ENCODE results near the gene CD58.
A peak's percentile ranks its signal among the peaks of the same experiment; 100 is the strongest.

DNA sequence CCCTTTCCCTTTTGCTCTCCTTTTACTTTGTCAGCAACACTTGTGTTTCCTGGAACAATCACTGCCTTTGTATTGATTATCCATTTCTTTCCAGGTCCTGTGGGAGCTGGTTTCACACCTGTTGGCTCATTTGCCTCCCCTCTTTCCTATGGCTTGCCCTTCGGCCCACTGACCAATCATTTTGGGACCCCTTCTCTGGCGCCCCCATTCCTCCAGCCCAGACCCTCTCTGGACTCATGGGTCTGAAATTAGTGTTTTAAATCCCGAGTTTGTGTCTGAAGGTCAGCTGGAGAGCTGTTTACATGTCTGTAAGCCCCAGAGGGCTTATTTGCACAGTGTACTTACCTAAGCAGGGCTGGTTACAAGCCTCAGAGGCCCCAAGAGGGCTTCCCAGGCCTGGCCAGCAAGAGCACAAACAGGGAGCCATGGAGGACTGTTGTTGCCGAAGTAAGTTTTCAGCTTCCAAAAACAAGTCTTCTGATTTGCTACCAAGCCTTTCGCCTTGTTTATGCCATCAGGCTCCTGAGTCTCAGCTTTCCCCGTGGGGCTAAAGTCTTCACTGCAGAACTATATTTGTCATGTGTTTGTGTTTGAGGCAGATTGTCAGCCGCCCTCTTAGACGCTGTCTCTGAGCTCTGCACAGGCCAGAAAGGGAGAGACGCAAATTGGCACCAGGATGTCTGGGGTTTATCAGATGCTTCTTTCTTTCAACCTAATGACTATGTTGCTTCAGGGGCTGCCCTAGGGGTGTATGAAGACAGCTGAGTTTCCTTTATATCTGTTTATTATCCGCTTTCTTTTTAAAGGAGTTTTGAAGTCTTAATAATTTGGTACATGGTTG lies 104.8 kb downstream of the CD58 start:
- TF ChIP-seq, protein P1, sequence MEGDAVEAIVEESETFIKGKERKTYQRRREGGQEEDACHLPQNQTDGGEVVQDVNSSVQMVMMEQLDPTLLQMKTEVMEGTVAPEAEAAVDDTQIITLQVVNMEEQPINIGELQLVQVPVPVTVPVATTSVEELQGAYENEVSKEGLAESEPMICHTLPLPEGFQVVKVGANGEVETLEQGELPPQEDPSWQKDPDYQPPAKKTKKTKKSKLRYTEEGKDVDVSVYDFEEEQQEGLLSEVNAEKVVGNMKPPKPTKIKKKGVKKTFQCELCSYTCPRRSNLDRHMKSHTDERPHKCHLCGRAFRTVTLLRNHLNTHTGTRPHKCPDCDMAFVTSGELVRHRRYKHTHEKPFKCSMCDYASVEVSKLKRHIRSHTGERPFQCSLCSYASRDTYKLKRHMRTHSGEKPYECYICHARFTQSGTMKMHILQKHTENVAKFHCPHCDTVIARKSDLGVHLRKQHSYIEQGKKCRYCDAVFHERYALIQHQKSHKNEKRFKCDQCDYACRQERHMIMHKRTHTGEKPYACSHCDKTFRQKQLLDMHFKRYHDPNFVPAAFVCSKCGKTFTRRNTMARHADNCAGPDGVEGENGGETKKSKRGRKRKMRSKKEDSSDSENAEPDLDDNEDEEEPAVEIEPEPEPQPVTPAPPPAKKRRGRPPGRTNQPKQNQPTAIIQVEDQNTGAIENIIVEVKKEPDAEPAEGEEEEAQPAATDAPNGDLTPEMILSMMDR (tag by site-specific recombination; IDR thresholded peaks at IDR 0.05), result 0 out of 2 replicates have a peak, but pooled peaks have one; percentile 15
- TF ChIP-seq, protein P2, sequence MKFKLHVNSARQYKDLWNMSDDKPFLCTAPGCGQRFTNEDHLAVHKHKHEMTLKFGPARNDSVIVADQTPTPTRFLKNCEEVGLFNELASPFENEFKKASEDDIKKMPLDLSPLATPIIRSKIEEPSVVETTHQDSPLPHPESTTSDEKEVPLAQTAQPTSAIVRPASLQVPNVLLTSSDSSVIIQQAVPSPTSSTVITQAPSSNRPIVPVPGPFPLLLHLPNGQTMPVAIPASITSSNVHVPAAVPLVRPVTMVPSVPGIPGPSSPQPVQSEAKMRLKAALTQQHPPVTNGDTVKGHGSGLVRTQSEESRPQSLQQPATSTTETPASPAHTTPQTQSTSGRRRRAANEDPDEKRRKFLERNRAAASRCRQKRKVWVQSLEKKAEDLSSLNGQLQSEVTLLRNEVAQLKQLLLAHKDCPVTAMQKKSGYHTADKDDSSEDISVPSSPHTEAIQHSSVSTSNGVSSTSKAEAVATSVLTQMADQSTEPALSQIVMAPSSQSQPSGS (tag by site-specific recombination; IDR thresholded peaks at IDR 0.05; ENCODE audit: low read depth), result no peak
- TF ChIP-seq ZNF121 (tag by site-specific recombination; IDR thresholded peaks at IDR 0.05), result no peak
- no peak for TF ChIP-seq ZNF561 (tag by site-specific recombination; IDR thresholded peaks at IDR 0.05; ENCODE audit: borderline replicate concordance)
- TF ChIP-seq PRDM1 (tag by site-specific recombination; IDR thresholded peaks at IDR 0.05), result no peak
- no peak for TF ChIP-seq ZNF146 (tag by site-specific recombination; IDR thresholded peaks at IDR 0.05)
- no peak for TF ChIP-seq ZNF768 (tag by site-specific recombination; IDR thresholded peaks at IDR 0.05)
- TF ChIP-seq OSR2 (tag by site-specific recombination; IDR thresholded peaks at IDR 0.05), result no peak
- no peak for TF ChIP-seq ZNF292 (tag by site-specific recombination; IDR thresholded peaks at IDR 0.05; ENCODE audit: borderline replicate concordance, low read depth)

Measured in HEK293 (cell line).